ENCODE results near the gene TMPRSS4. TPM values are rescaled to one million over a fixed set of nuclear protein-coding genes. Genes with fewer than 3 reads are reported as not detected.

TMPRSS4 gene
- polyA plus RNA-seq, 1 of the 3 experiments (the other 2 are of a cell fraction): not detected

DNA sequence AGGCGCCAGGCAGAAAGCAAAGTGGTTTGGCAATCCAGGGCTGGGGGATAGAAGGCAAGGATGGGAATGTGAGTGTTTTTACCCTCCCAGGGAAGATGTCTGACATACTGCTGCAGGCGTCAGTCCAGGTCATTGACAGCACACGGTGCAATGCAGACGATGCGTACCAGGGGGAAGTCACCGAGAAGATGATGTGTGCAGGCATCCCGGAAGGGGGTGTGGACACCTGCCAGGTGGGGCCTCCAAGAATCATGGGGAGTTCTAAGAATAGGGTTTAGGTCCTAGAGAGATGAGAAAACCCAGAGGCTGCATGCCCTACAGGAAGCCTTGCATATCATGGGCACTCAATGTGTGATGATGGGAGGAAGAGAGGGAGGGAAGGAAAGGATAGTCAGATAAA, 38.2 kb downstream of the TMPRSS4 start (continued):
- TF ChIP-seq, protein P1, sequence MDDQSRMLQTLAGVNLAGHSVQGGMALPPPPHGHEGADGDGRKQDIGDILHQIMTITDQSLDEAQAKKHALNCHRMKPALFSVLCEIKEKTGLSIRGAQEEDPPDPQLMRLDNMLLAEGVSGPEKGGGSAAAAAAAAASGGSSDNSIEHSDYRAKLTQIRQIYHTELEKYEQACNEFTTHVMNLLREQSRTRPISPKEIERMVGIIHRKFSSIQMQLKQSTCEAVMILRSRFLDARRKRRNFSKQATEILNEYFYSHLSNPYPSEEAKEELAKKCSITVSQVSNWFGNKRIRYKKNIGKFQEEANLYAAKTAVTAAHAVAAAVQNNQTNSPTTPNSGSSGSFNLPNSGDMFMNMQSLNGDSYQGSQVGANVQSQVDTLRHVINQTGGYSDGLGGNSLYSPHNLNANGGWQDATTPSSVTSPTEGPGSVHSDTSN (IDR thresholded peaks at IDR 0.05): no peak
- no peak for TF ChIP-seq RFX5 (IDR thresholded peaks at IDR 0.05; ENCODE audit: low read length)

DNA sequence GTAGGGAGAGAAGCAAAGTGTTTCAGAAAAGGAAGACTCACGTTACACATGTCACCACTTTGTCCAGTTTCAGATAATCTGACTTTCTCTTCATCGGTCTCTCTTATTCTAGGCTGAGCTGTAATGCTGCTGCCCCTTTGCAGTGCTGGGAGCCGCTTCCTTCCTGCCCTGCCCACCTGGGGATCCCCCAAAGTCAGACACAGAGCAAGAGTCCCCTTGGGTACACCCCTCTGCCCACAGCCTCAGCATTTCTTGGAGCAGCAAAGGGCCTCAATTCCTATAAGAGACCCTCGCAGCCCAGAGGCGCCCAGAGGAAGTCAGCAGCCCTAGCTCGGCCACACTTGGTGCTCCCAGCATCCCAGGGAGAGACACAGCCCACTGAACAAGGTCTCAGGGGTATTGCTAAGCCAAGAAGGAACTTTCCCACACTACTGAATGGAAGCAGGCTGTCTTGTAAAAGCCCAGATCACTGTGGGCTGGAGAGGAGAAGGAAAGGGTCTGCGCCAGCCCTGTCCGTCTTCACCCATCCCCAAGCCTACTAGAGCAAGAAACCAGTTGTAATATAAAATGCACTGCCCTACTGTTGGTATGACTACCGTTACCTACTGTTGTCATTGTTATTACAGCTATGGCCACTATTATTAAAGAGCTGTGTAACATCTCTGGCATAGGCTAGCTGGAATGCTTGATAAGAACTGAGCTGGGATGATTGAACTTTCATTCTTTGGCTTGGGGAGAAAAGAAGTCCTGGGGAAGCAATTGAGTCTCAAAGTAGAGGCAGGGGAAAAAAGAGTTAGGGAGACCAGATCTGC, 41.1 kb downstream of the TMPRSS4 start:
- H3K27me3 ChIP-seq (ENCODE audit: insufficient read depth): no peaks in the 10 kb centered on the region; the same call in 1 of the 2 replicates
- H3K27ac ChIP-seq (ENCODE audit: low read depth in 2 of 2, low read length in 1 of 2): no peak overlapping the region
- no peaks in the 10 kb centered on the region for H3K79me2 ChIP-seq (ENCODE audit: insufficient read depth)
- no peak overlapping the region for H3K9ac ChIP-seq
- H3K9me3 ChIP-seq: no peaks in the 10 kb centered on the region
- DNase-seq: no peak
- H3K4me3 ChIP-seq (ENCODE audit: low read depth in 2 of 2, low read length in 1 of 2): no peak overlapping the region
- WGBS (ENCODE audit: low lambda C conversion rate): 40% methylated on average over 6 of the region's 9 CpGs
- no peak overlapping the region for H2AFZ ChIP-seq (ENCODE audit: low read depth)
- no peaks in the 10 kb centered on the region for H4K20me1 ChIP-seq (ENCODE audit: insufficient read depth)
- CTCF ChIA-PET: interaction anchor here (0.6 to 2.2 kb wide), 3 partner anchors 13 to 65 kb away, joined by 3 to 7 read pairs (median 4); no protein-coding TSS in a partner anchor
- no peak overlapping the region for H3K4me2 ChIP-seq
- no peaks in the 10 kb centered on the region for H3F3A ChIP-seq (replicated peaks; ENCODE audit: insufficient read depth)
- no peaks in the 10 kb centered on the region for H3K36me3 ChIP-seq (replicated peaks in 1 of 2; ENCODE audit: control insufficient read depth in 1 of 2, insufficient read depth in 2 of 2, low read length in 1 of 2)
- H3K9me2 ChIP-seq: no peaks in the 10 kb centered on the region
- no peak for TF ChIP-seq FOXJ3 (CRISPR knock-in tag; IDR thresholded peaks at IDR 0.05)
- no peak for TF ChIP-seq POLR2AphosphoS5 (IDR thresholded peaks at IDR 0.05; ENCODE audit: low read depth, low read length)
- no peak for TF ChIP-seq RCOR1 (IDR thresholded peaks at IDR 0.05; ENCODE audit: low read length)
- TF ChIP-seq EP300 (IDR thresholded peaks at IDR 0.05; ENCODE audit: borderline replicate concordance in 1 of 2, low read depth in 1 of 2, low read length in 1 of 2): no peak
- TF ChIP-seq, protein P2, sequence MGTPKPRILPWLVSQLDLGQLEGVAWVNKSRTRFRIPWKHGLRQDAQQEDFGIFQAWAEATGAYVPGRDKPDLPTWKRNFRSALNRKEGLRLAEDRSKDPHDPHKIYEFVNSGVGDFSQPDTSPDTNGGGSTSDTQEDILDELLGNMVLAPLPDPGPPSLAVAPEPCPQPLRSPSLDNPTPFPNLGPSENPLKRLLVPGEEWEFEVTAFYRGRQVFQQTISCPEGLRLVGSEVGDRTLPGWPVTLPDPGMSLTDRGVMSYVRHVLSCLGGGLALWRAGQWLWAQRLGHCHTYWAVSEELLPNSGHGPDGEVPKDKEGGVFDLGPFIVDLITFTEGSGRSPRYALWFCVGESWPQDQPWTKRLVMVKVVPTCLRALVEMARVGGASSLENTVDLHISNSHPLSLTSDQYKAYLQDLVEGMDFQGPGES (IDR thresholded peaks at IDR 0.05; ENCODE audit: low read depth, low read length): no peak
- no peak for TF ChIP-seq JUND (IDR thresholded peaks at IDR 0.05)
- no peak for TF ChIP-seq MEF2A (IDR thresholded peaks at IDR 0.05; ENCODE audit: borderline replicate concordance, low read depth)
- no peak for TF ChIP-seq TCF12 (IDR thresholded peaks at IDR 0.05)
- TF ChIP-seq MXI1 (IDR thresholded peaks at IDR 0.05; ENCODE audit: low read depth, low read length): no peak
- TF ChIP-seq, protein P3, sequence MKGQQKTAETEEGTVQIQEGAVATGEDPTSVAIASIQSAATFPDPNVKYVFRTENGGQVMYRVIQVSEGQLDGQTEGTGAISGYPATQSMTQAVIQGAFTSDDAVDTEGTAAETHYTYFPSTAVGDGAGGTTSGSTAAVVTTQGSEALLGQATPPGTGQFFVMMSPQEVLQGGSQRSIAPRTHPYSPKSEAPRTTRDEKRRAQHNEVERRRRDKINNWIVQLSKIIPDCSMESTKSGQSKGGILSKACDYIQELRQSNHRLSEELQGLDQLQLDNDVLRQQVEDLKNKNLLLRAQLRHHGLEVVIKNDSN (IDR thresholded peaks at IDR 0.05; ENCODE audit: borderline replicate concordance, low read depth): no peak
- TF ChIP-seq, protein P4, sequence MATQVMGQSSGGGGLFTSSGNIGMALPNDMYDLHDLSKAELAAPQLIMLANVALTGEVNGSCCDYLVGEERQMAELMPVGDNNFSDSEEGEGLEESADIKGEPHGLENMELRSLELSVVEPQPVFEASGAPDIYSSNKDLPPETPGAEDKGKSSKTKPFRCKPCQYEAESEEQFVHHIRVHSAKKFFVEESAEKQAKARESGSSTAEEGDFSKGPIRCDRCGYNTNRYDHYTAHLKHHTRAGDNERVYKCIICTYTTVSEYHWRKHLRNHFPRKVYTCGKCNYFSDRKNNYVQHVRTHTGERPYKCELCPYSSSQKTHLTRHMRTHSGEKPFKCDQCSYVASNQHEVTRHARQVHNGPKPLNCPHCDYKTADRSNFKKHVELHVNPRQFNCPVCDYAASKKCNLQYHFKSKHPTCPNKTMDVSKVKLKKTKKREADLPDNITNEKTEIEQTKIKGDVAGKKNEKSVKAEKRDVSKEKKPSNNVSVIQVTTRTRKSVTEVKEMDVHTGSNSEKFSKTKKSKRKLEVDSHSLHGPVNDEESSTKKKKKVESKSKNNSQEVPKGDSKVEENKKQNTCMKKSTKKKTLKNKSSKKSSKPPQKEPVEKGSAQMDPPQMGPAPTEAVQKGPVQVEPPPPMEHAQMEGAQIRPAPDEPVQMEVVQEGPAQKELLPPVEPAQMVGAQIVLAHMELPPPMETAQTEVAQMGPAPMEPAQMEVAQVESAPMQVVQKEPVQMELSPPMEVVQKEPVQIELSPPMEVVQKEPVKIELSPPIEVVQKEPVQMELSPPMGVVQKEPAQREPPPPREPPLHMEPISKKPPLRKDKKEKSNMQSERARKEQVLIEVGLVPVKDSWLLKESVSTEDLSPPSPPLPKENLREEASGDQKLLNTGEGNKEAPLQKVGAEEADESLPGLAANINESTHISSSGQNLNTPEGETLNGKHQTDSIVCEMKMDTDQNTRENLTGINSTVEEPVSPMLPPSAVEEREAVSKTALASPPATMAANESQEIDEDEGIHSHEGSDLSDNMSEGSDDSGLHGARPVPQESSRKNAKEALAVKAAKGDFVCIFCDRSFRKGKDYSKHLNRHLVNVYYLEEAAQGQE (IDR thresholded peaks at IDR 0.05; ENCODE audit: low read depth, low read length): no peak
- TF ChIP-seq, protein P5, sequence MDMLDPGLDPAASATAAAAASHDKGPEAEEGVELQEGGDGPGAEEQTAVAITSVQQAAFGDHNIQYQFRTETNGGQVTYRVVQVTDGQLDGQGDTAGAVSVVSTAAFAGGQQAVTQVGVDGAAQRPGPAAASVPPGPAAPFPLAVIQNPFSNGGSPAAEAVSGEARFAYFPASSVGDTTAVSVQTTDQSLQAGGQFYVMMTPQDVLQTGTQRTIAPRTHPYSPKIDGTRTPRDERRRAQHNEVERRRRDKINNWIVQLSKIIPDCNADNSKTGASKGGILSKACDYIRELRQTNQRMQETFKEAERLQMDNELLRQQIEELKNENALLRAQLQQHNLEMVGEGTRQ (IDR thresholded peaks at IDR 0.05; ENCODE audit: borderline replicate concordance, low read depth, low read length): no peak
- TF ChIP-seq ELF1 (IDR thresholded peaks at IDR 0.05): no peak
- no peak for TF ChIP-seq RXRA (IDR thresholded peaks at IDR 0.05; ENCODE audit: borderline replicate concordance, low read depth)
- POLR2A ChIA-PET: no interaction called here
- no peaks in the 10 kb centered on the region for H3K4me1 ChIP-seq (ENCODE audit: control insufficient read depth in 1 of 2, insufficient read depth in 2 of 2, low read depth in 1 of 2, low read length in 1 of 2)

Measured in SK-N-SH (cell line).